Stimulated activated CD4-positive, alpha-beta T cell treated with anti-CD3 and anti-CD28 coated beads, TNF-alpha, amount 100 ng/mL, for 1 hour (primary cell): ENCODE results near the gene ALG2.

Experiments used
- DNase-seq, 3 donors: peaks; one replicate each; pipeline ENCODE4 v3.0.0-alpha.2; 2020; ENCODE audit warnings: low read depth in 3 of 3, low spot score in 1 of 3

Gene ALG2, protein sequence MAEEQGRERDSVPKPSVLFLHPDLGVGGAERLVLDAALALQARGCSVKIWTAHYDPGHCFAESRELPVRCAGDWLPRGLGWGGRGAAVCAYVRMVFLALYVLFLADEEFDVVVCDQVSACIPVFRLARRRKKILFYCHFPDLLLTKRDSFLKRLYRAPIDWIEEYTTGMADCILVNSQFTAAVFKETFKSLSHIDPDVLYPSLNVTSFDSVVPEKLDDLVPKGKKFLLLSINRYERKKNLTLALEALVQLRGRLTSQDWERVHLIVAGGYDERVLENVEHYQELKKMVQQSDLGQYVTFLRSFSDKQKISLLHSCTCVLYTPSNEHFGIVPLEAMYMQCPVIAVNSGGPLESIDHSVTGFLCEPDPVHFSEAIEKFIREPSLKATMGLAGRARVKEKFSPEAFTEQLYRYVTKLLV

DNA sequence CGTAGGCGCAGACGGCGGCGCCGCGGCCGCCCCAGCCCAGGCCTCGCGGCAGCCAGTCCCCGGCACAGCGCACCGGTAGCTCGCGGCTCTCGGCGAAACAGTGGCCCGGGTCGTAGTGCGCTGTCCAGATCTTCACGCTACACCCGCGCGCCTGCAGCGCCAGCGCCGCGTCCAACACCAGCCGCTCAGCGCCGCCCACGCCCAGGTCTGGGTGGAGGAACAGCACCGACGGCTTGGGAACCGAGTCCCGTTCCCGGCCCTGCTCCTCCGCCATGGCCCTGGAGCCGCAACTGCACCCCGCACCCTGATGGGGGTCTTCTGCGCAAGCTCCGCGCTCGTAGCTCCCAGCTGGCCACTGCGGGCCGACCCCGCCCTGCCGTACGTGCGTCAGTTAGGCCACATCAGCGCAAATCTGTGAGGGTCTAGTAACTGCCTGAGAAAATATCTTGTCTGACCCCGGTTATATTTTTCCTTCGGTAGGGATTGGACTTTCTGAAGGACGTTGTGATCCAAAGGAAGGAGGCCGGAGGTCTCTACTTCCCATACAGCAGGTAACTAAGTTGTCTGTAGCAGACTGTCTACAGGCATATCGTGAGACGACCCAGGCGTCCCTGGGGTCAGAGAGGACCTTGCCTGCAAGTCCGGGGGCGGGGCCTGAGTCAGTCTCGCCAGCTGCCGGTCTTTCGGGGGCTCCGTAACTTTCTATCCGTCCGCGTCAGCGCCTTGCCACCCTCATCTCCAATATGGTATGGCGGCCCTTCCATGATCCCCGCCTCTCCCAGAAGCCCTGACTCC is at the start of gene ALG2, which contains the start of gene SEC61B:
ALG2 (minus strand) TSS at position 322 of the 795 bp plus-strand sequence; CDS start at position 274, 48 bp downstream.
SEC61B (plus strand) TSS at position 662 of the 795 bp plus-strand sequence; CDS start at position 744, 82 bp downstream.
- peak; percentile 81 to 87 (median 86) for DNase-seq

DNA sequence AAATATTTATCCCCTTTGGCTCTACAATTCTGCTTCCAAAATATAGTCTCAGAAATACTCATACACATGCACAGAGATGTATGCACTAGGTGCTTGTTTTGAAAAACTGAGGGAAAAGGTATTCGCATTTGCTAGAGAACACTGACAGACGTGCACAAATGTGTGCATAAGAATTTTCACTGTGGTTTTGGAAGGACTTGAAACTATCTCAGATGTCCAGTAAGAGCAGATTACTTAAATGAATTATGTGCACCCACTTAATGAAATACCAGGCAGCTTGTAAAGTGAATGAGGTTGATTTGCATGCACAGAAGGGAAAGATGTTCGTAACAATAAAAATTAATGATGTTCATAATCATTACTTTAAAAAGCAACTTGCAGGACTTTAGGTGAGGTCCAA is 48.7 kb upstream of the ALG2 start:
- DNase-seq, result no peak

DNA sequence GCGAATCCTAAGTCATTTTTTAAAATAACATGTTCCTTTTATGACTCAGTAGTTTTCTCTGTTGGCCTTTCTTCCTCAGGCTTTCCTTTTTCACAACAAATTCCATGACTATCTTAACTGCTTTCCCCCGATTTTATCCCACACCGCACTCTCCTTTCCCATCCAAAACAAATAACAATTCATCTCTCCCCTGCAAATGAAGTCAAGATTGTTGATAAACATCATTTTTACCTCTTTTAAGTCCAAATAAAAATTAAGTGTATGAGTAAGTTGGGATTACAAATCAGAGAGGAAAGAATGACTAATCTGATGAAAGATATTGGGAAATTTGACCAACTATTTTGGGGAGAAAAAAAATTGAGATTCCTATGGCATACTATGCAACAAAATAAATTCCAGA is 47.7 kb upstream of the ALG2 start:
- no peak for DNase-seq

- DNase-seq, result peak in 1 of 3 donors; percentile 48
Observed at GRCh38 chr9:99266255-99267023, 44.7 kb upstream of the ALG2 start.

DNA sequence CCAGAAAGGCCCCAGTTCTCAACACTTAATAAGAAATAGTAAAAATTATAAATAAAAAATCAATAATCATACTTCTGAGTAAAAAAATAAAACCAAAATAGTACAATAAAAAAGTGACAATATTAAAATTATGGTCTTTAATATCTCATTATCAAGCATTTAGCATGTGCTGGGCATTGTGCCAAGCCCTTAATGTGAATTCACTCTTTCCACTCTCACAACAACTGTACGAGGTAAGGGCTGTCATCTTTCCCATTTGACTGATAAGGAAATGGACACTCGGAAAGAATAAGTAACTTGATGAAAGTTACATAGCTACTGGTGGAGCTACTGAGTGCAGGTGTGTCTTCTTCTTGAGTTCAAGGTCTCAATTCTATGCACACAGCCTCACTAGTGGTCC is 43.9 kb upstream of the ALG2 start:
- DNase-seq, result no peak

DNA sequence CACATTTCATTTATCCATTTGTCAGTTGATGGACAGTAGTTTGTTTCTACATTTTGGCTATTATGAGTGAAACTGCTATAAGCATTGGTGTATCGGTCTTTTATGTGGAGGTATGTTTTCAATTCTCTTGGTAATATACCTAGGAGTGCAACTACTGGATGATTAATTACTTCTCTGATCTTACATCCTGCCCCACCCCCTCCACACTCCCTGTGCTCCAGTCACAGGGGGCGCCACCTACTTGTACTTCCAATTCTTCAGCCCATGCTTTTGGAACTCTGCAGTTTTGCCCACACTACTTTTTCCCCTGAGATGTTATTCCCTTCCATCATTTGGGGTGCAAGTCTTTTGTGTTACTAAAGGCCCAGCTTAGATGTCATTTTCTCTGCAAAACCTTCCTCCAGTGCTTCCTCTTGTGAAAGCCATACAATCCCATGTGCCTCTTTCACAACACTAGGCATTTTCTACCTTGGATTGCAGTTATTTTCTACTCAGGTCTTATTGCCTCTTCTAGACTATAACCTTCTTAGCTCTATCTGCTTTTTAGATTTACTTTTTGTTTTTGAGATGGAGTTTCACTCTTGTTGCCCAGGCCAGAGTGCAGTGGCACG is 42.4 kb upstream of the ALG2 start:
- DNase-seq, result no peak

- no peak for DNase-seq
Observed at GRCh38 chr9:99262949-99263418, 41.2 kb upstream of the ALG2 start.

- DNase-seq, result no peak
Observed at GRCh38 chr9:99261923-99262322, 40.2 kb upstream of the ALG2 start.

DNA sequence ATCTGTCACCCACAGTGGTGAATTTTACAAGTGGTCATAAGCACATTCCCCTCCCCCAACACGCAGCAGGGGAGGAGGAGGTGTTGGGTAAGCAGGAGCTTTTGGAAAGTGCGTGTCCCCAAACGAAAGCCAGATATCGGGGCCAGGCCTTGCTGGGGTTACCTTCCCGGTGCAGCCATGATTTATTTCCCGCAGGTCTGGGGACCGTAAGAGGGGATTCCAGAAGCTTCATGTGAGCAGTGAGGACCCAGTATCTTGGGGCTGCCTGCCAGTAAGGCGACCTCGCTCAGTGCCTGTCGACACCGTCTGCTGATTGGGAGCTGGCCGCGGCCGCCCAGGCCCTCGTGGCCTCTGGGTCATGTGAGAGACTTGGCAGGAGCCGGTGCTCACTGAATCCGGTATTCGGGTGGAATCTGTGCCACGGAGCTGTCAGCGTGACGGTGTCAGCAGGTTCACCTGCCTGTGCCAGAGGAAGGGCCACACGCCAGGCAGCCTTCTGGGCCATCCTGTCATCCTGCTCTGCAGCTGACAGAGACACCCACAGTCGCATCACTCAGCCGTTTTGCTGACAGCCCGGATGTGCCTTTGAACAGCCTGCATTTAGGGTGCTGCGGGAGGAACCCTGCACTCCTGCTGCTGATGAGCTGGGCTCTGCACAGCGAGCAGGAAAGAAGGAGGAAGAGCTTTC is 37.6 kb upstream of the ALG2 start:
- DNase-seq, result no peak

DNA sequence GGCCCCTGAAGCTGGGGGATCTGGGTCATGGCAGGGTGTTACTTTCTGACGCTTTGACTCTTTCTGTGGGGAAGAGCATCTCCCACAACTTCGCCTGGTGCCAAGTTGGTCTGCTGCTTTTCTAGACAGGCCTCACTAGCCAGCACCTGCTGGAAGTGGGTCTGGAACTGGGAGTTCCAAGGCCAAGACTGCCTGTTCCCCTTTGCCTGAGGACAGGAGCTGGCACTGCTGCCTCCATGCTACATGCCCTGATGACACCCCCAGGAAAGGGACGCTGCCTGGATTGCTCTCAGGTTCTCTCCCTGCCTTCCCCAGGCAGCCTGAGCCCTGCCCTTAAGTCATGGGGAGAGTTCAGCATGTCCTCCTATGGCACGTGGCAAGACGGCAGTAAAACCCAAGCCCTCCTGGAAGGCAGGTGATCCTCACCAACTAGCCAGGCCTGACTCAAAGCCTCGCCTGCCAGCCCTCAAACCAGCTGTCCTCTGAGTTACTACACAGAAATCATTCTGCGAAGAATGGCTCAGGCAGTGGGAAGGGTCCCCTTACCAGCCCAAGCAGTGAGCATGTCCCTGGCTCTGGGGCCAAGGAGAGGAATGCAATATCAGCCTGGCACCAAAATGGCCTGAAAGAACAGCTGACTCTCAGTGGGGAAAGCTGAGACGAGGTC is 36.1 kb upstream of the ALG2 start:
- DNase-seq, result no peak

GRCh38 chr9:99255651-99256050 is 33.9 kb upstream of the ALG2 start:
- no peak for DNase-seq

- DNase-seq, result peak in 2 of 3 donors; percentile 11 to 62
Observed at GRCh38 chr9:99253772-99254431, 32.2 kb upstream of the ALG2 start.

DNA sequence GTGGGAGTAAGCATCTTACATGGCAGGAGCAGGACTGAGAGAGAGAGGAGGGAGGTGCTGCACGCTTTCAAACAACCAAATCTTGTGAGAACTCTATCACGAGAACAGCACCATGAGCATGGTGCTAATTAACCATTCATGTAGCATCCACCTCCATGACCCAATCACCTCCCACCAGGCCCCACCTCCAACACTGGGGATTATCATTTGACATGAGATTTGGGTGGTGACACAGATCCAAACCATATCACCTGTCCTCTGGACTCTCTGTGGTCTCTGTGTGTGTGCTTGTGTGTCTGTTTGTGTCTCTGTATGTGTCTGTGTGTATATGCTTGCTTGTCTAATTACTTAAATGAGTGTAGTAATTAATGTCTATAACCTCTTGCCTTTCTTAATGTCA is 31.4 kb upstream of the ALG2 start:
- DNase-seq, result no peak

GRCh38 chr9:99251157-99251556 is 29.4 kb upstream of the ALG2 start:
- no peak for DNase-seq

GRCh38 chr9:99249619-99250018 is 27.9 kb upstream of the ALG2 start:
- DNase-seq, result no peak

DNA sequence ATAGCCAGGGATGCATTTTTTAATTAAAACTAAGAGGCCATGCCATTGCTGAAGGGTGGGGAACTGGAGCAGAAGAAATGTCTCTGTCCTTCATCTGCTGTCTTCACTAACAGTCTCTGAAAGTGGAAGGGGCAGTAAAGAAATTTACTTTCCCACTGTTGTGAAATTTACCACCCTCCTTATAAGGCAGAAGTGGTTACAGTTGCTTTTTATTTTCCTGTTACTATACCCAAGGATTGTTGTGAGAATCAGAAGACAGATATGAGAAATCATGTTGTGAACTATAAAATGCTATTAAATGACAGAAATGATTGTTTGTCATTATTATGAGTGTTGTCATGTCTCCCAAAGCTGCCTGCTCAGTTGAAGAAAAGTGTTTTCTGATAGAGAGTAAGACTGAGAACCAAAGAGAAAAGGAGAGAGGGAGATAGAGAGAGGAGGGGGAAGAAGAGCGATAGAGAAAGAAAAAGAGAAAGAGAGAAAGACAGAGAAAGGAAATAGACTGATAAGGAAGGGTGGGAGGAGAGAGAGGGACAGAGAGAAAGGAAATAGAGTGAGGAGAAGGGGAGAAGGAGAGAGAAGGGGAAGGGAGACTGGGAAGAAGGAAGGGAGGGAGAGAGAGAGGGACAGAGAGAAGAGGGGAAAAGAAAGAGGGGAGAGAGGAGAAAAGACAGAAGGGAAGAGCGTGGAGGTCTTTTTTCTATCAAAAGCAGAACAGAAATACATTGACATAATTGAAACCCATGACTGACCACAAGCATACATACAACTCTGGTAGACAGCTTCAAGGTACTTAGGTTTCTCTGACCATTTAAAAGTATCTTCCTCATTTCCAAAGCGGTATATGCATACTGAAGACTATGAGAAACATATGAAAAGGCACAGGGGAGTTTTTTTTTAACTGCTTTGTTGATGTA is 22.9 kb upstream of the ALG2 start:
- no peak for DNase-seq

DNA sequence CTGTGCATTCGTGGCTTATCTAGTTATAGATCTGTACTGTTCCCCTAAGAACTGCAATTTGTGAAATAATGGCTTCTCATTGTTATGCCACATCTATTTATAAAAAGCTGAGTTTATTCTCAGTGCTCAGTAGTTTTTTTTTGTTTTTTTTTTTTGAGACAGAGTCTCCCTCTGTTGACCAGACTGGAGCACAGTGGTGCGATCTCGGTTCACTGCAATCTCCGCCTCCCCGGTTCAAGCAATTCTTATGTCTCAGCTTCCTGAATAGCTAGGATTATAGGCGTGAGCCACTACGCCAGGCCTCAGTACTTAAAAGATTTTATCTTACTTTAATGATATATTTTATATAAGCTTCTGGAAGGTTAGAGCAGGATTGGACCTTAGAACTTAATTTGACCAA is 19.4 kb upstream of the ALG2 start:
- no peak for DNase-seq
